Astrocyte (in vitro differentiated cells and primary cell): ENCODE measurements around the gene PLPPR2. TPM values are rescaled to one million over a fixed set of nuclear protein-coding genes. Genes with fewer than 3 reads are reported as not detected.

Experiments used
- DNase-seq: peaks from one replicate; pipeline ENCODE4 v3.0.0-alpha.2; 2010; ENCODE audit warnings: low read depth
- FAIRE-seq: peaks from 2 replicates; lab custom pipeline; 2011; peaks lifted over from hg19 to GRCh38; lab: Jason Lieb, UNC
- H2AFZ ChIP-seq: 2 replicates; pipeline ENCODE4 v1.6.0; 2012; ENCODE audit warnings: low read depth, low read length, inconsistent platforms
- H3K27ac ChIP-seq: 2 replicates; pipeline ENCODE4 v1.5.1; 2011; ENCODE audit warnings: low read depth, low read length, inconsistent platforms
- H3K27me3 ChIP-seq: 2 replicates; pipeline ENCODE4 v1.6.0; 2011; ENCODE audit warnings: low read length, inconsistent platforms; ENCODE audit not compliant: insufficient read depth
- H3K36me3 ChIP-seq: 2 replicates; pipeline ENCODE4 v1.5.1; 2011; ENCODE audit warnings: low read length, inconsistent platforms; ENCODE audit not compliant: insufficient read depth
- H3K4me1 ChIP-seq: 2 replicates; pipeline ENCODE4 v1.5.1; 2011; ENCODE audit warnings: low read length, inconsistent platforms; ENCODE audit not compliant: insufficient read depth
- H3K4me2 ChIP-seq: 2 replicates; pipeline ENCODE4 v1.6.0; 2012; ENCODE audit warnings: low read length, inconsistent platforms
- H3K4me3 ChIP-seq: 2 replicates; pipeline ENCODE4 v1.5.1; 2011; ENCODE audit warnings: low read depth, mild to moderate bottlenecking, low read length, inconsistent platforms; ENCODE audit not compliant: insufficient read depth
- H3K79me2 ChIP-seq: 2 replicates; pipeline ENCODE4 v1.6.0; 2012; ENCODE audit warnings: mild to moderate bottlenecking, low read length, inconsistent platforms; ENCODE audit not compliant: insufficient read depth
- H3K9ac ChIP-seq: 2 replicates; pipeline ENCODE4 v1.6.0; 2012; ENCODE audit warnings: mild to moderate bottlenecking, low read length, inconsistent platforms
- H3K9me3 ChIP-seq: 2 replicates; pipeline ENCODE4 v1.5.1; 2012; ENCODE audit warnings: low read depth, mild to moderate bottlenecking, low read length, inconsistent platforms; ENCODE audit not compliant: insufficient read depth
- H4K20me1 ChIP-seq: 2 replicates; pipeline ENCODE4 v1.6.0; 2012; ENCODE audit warnings: low read length, inconsistent platforms; ENCODE audit not compliant: insufficient read depth
- H3K27ac Mint-ChIP-seq: one replicate; pipeline ENCODE4 v1.8.0; 2021; ENCODE audit warnings: mild to moderate bottlenecking, mixed read lengths; ENCODE audit not compliant: unreplicated experiment
- H3K27me3 Mint-ChIP-seq: one replicate; pipeline ENCODE4 v1.8.0; 2021; ENCODE audit warnings: low read depth, mixed read lengths; ENCODE audit not compliant: unreplicated experiment
- H3K36me3 Mint-ChIP-seq: one replicate; pipeline ENCODE4 v1.8.0; 2021; ENCODE audit warnings: low read depth, mixed read lengths; ENCODE audit not compliant: unreplicated experiment
- H3K4me1 Mint-ChIP-seq: one replicate; pipeline ENCODE4 v1.8.0; 2021; ENCODE audit warnings: low read depth, mixed read lengths; ENCODE audit not compliant: unreplicated experiment
- H3K4me3 Mint-ChIP-seq: one replicate; pipeline ENCODE4 v1.8.0; 2021; ENCODE audit warnings: mild to moderate bottlenecking, moderate library complexity, mixed read lengths; ENCODE audit not compliant: unreplicated experiment
- H3K9me3 Mint-ChIP-seq: one replicate; pipeline ENCODE4 v1.8.0; 2021; ENCODE audit warnings: mild to moderate bottlenecking, mixed read lengths; ENCODE audit not compliant: unreplicated experiment
- CTCF ChIP-seq: IDR thresholded peaks from 2 replicates; pipeline ENCODE4 v1.5.1; 2011; ENCODE audit warnings: low read depth, mild to moderate bottlenecking, inconsistent platforms, low read length, moderate library complexity; ENCODE audit not compliant: insufficient read depth
- EZH2 ChIP-seq: IDR thresholded peaks from 2 replicates; pipeline ENCODE4 v1.6.1; 2012; ENCODE audit warnings: mild to moderate bottlenecking, low read length, inconsistent platforms; ENCODE audit not compliant: insufficient read depth
- total RNA-seq: library from RNA; stranded (reverse); gene quantifications from 2 replicates; pipeline ENCODE4 v1.2.1, GENCODE V29; 2021

Gene PLPPR2
- total RNA-seq, 1 donor from 2014 or later, result 37.8 TPM

DNA sequence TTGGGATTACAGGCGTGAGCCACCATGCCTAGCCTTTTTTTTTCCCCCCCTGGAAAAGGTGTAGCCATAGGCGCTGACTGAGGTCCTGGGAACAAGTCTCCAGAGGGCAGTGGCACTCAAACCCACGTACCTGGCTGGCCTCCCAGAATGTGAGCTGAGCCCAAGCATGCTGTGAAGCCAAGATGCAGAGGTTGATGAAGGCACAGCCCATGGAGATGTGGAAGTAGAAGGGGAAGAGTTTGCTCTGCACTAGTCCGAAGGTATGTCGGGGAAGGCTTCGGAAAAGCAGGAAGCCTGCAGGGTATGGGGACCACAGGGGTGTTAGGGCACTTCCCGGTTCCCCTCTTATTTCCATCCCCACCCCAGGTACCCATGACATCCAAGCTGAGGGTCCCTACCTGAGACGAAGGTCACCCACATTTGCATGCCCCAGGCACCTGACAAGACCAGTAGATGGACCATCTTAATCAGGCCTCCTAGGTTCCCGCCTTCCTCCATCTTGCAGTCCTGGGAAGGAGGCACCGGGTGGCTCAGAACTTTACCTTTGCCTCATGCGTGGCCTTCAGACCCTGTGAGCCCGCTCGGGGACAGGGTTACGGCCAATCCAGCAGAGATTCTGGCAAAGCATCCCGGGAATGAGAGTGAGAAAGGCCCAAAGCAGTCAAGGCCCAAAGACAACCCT lies 10.0 kb upstream of the PLPPR2 start:
- Mint-ChIP-seq H3K4me1 (peaks cover 9% of the 10 kb centered on the region), H3K27me3 (no peaks in the 10 kb centered on the region), H3K36me3 (peaks cover 7% of the 10 kb centered on the region), H3K4me3 (peak overlapping the region; percentile 96), H3K27ac (peak overlapping the region; percentile 89), H3K9me3 (peaks cover 5% of the 10 kb centered on the region)
- Histone ChIP-seq H3K4me1 (peaks cover 18% of the 10 kb centered on the region), H3K36me3 (no peaks in the 10 kb centered on the region), H3K9me3 (peaks cover 9% of the 10 kb centered on the region), H3K27ac (no peak overlapping the region), H3K27me3 (no peaks in the 10 kb centered on the region), H4K20me1 (peaks cover 8% of the 10 kb centered on the region), H2AFZ (peak overlapping the region; percentile 86), H3K9ac (peak overlapping the region; percentile 89), H3K4me2 (peak overlapping the region; percentile 86), H3K4me3 (peak overlapping the region; percentile 88), H3K79me2 (peaks cover 2% of the 10 kb centered on the region)
- DNase-seq, result no peak
- no peak for FAIRE-seq
- no peak for TF ChIP-seq EZH2
- TF ChIP-seq CTCF, result no peak

DNA sequence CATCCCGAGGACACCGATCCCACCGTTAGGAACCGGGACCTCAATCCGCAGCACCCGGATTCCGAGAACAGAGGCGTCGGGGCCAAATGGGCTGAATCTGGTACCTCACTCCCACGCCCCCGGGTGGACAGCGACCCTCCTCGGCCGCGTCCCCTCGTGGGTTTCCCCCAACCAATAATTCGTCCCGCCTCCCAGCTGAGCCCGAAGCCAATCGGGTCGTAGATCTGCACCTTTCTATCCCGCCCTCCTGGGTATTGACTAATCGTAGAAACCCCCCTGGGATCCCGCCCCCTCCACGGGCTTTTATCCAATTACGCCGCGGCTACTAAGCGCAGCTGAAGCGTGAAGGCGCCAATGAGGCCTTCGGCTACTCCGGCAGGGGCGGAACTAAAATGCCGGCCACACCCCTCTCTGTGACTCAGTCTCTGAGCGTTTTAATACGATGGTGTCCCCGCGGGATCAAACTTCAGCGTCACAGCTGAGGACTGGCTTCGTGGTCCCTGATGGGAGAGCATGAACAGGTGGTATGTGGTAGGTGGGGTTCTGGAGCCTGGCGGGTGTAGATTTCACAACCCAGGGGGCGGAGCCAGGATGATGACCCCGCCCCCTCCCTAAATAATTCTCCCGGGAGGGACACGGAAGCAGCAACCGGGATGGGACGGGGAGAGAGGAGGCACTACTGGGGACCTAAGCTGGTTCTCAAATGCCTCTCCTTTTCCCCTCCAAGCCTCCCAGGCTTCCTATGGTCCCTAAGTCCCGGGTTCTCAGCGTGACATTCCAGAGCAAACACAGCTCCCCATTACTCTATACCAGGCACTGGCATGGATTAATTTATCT lies 8.9 kb upstream of the PLPPR2 start, which contains the start of the genes CCDC159 and TMEM205:
Gene CCDC159 (plus strand): TSS at position 416 of the 837 bp plus-strand sequence. CDS start 88 bp downstream, at position 504.
Gene TMEM205 (minus strand): TSS at position 165 of the 837 bp plus-strand sequence. CDS start 649 bp downstream, outside the sequence.
- H3K4me1 Mint-ChIP-seq, result peaks cover 9% of the 10 kb centered on the region
- Histone ChIP-seq H3K4me3 (peak within 1 kb of the TSS; percentile 88), H3K4me2 (peak within 1 kb of the TSS; percentile 86), H3K9ac (peak within 1 kb of the TSS; percentile 89), H3K79me2 (peaks cover 2% of the 10 kb centered on the region), H2AFZ (peak within 1 kb of the TSS; percentile 86), H3K9me3 (peaks cover 9% of the 10 kb centered on the region), H3K4me1 (peaks cover 18% of the 10 kb centered on the region), H3K36me3 (no peaks in the 10 kb centered on the region), H3K27ac (peak within 1 kb of the TSS; percentile 77), H4K20me1 (peaks cover 8% of the 10 kb centered on the region), H3K27me3 (no peaks in the 10 kb centered on the region)
- FAIRE-seq (peak; percentile 92), DNase-seq (peak; percentile 98)
- peaks cover 5% of the 10 kb centered on the region for H3K9me3 Mint-ChIP-seq
- H3K27ac Mint-ChIP-seq, result peak within 1 kb of the TSS; percentile 89
- H3K36me3 Mint-ChIP-seq, result peaks cover 7% of the 10 kb centered on the region
- H3K4me3 Mint-ChIP-seq, result peak within 1 kb of the TSS; percentile 96
- TF ChIP-seq CTCF (no peak), EZH2 (no peak)
- H3K27me3 Mint-ChIP-seq, result peaks cover 2% of the 10 kb centered on the region
